GM18861 (cell line): ENCODE results near the gene HDAC9.

ENCODE experiments used
- ATAC-seq: cut with Tn5 transposase; IDR thresholded peaks from one replicate; pipeline ENCODE4 v1.9.1; 2021; ENCODE audit not compliant: unreplicated experiment

HDAC9 gene

GRCh38 chr7:18771834-18772566 is 276.5 kb downstream of the HDAC9 start:
- no peak for ATAC-seq

- no peak for ATAC-seq
Measured at GRCh38 chr7:18772567-18772965, 277.0 kb downstream of the HDAC9 start.

- no peak for ATAC-seq
Measured at GRCh38 chr7:18777314-18777713, 281.8 kb downstream of the HDAC9 start.

DNA sequence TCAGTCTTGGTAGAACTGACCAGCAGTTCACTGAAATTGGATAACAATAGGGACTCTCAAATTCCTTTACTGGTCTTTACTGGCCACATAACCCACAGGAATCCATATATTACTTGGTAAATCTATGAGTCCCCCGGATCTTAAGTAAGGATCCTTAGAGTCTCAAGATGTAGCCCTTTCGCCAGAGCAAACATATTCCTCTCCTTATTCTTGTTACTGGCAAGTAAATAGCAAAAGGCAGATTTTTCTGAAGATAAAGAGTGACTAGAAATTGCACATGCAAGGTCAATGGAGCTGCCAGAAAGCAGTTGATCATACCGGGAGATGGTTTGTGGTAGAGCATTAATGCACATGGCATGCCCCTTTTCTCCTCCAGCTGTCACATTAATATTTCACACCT is 283.0 kb downstream of the HDAC9 start:
- ATAC-seq: no peak

- ATAC-seq: no peak
Measured at GRCh38 chr7:18780266-18780665, 284.7 kb downstream of the HDAC9 start.

DNA sequence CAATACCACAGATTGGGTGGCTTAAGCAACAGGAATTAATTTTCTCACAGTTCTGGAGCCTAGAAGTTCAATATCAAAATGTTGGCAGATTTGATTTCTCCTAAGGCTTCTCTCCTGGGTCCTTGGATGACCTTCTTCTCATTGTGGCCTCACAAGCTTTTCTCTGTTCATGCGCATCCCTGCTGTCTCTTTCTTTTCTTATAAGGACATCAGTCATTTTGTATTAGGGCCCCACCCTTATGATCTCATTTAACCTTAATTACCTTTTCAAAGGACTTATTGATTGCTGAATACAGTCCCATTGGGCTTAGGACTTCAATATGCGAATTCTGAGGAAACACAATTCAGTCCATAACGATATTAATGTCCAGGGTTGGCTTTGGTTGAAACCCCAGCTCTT is 285.4 kb downstream of the HDAC9 start:
- no peak for ATAC-seq

DNA sequence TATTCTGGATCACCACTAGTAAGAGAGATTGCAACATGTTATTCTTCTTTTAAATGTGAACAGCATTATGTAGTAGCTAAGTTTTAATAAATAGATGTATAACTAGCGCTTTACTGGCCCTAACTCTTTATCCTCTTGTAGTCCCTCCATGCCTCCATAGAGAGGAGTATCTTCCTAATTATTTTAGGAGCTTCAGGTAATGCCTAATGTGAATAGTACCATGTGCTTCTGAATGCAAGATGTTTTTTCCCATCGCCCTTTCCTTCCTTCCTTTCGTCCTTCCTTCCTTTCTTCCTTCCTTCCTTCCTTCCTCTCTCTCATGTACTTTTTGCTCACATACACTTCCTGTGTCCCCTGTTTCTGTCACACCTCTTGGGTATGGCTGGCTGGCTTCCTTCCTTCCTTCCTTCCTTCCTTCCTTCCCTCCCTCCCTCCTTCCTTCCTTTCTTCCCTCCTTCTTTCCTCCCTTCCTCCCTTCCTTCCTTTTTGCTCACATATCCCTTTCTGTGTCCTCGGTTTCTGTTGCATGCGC is 290.7 kb downstream of the HDAC9 start:
- ATAC-seq: no peak

DNA sequence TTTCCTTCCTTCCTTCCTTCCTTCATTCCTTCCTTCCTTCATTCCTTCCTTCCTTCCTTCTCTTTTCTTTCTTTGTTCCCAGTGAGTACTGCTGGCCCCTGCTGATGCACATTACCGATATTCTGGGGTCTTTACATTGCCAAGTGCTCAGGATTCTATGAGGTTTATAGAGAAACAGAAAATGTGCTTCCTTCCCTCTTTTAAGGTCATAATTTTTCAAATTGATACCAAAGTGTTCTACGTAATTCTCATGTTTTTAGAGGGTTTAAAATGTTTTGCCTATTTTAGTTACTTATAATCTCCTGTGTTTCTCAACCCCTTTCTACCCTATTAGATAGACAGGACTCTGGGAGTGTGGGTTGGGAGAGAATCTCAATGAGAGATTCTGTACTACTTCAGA is 291.2 kb downstream of the HDAC9 start:
- ATAC-seq: no peak

DNA sequence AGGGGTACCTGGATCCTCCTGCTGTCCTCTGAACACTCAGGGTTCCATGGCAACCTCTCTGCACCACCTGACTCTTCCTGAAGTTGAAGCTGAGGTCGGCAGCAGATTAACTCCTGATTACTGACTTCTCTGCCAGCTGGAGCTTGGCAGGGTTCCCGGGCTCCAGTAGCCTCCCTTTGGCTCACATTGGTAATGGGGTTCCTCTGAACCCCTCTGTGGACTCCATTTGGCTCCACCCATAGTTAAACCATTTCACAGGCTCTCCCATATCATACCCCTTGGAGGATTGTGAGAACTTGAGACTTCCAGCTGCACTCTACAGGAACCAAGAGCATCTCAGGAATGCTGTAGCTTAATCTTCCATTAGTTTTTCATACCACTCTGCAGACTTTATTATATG is 292.5 kb downstream of the HDAC9 start:
- no peak for ATAC-seq

DNA sequence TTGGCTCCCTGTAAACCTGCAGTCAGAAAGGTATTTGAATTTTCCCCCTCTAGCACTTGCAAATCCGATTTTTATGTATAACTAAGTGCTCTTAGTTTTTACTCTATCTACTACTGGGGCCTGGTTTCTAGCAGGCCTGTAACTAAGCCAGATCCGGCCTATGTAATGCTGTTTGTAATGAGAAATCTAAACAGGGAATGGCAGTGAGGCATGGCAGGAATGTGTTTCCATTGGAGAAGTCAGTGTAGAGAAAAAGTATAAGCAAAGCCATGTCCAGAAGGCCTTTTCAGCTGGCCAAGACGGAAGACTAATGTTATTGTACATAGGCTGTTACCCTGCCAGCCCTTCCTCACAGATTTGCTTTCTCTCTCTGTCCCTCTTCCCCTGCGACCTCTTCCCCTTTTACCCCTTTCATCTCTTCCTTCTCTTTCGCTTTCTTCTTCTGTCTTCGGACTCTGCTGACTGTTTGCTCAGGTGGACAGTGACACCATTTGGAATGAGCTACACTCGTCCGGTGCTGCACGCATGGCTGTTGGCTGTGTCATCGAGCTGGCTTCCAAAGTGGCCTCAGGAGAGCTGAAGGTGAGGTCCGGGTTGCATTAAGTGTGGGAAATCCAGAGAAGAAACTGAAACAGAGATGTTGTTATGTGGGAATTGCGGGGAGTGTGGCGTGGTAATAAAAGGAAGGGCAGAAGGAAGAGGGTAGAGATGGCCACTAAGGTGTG is 297.5 kb downstream of the HDAC9 start:
- no peak for ATAC-seq

- no peak for ATAC-seq
Measured at GRCh38 chr7:18796216-18796615, 300.7 kb downstream of the HDAC9 start.

GRCh38 chr7:18798088-18798906 is 302.7 kb downstream of the HDAC9 start:
- ATAC-seq: no peak

GRCh38 chr7:18799899-18800298 is 304.4 kb downstream of the HDAC9 start:
- ATAC-seq: no peak

- ATAC-seq: no peak
Measured at GRCh38 chr7:18803923-18804322, 308.4 kb downstream of the HDAC9 start.

DNA sequence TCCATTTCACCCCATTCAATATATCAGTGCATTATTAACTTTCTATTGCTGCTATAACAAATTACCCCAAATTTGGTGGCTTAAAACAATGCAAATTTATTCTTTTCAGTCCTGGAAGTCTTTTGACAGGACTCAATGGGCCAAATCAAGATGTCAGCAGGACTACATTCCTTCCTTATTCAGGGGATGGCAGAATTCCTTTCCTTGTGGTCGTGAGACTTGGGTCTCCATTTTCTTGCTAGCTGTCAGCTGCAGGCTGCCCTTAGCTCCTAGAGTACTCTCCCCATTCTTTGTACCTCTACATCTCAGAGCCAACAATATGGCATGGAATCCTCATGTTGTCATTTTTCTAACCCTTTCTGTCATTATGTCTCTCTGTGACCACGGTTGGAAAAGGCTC is 310.6 kb downstream of the HDAC9 start:
- no peak for ATAC-seq

DNA sequence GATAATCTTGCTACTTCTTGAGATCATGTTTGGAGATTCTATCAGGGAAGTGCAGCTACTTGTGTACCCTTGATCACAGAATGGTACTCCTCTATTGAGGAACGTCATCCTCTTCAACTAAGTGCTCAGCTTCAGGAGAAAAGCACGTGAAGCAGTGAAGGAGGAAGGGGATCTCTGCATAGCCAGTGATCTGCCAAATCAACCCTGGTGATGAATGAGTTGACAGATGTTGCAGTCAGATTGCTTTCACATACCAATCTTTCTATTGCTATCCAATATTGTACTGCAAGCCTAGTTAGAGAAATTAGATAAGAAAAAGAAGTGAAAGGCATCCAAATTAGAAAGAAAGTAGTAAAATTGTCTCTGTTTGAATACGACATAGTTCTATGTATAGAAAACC is 312.5 kb downstream of the HDAC9 start:
- no peak for ATAC-seq

DNA sequence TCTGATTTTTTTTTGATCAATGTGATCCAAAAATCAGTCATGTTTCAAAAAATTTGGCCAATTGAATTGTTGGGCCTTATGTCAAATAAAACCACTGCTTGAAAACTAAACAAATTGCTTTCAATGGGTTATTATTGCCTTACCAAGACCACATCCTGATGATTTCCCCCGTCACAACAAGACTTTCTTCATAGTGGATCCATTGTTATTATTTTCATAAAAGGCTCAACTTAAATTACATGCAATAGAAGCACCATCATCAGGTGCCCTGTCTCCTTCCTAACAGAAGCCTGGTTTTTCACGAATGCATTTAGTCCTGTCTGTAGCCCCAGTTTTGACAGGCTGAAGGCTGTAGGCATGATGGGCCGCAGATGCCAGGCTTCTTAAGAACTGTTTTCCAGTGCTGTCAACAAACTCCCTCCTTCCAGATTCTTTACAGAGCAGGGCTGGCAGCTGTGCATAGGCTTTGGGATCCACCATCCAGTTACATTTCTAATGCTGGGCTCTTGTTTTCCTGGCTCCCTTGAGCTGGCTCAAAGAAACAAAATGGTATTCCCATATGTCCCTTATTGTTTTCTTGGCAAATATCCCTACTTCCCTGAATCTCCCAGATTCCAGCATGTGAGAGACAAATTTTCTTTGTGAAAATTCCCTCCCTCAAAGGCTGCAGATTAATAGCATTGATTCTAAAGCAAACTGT is 319.9 kb downstream of the HDAC9 start:
- no peak for ATAC-seq

- no peak for ATAC-seq
Measured at GRCh38 chr7:18820981-18821380, 325.4 kb downstream of the HDAC9 start.

DNA sequence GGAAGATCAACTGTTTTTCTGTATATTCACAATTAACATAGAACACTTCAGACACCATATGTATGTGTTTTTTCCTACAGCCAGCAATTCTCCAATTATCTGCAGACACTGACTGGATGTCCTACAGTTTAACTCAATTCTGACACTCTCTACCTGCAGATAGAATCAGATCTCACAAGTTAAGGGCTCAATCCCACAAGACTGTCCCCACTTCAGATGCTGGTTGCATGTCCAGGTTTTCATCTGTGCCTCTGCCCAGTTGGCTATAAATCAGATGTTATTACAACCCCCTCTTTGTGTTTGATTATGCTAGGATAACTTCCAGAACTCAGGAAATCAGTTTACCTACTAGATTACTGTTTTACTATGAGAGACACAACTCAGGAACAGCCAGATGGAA is 326.0 kb downstream of the HDAC9 start:
- no peak for ATAC-seq

GRCh38 chr7:18824157-18824556 is 328.6 kb downstream of the HDAC9 start:
- ATAC-seq: no peak
